NCI-H345 (cell line): ENCODE data around the gene COL5A2.

Experiments
- DNase-seq: peaks from one replicate; lab custom pipeline; 2025; lab: John Stamatoyannopoulos, UW

The COL5A2 gene

GRCh38 chr2:189179570-189179950 is at the start of gene COL5A2:
Gene COL5A2 (minus strand): TSS chr2:189179761. CDS start chr2:189179604, 157 bp downstream.
- no peak for DNase-seq

- DNase-seq = no peak
These were observed 46.5 kb upstream of the COL5A2 start for GRCh38 chr2:189226017-189226416.

- DNase-seq = no peak
These were observed 45.5 kb upstream of the COL5A2 start for GRCh38 chr2:189225032-189225431.

GRCh38 chr2:189222468-189223105 is 43.0 kb upstream of the COL5A2 start:
- DNase-seq = no peak

GRCh38 chr2:189221811-189222467 is 42.4 kb upstream of the COL5A2 start:
- DNase-seq = no peak

- DNase-seq = no peak
These were observed 38.7 kb upstream of the COL5A2 start for GRCh38 chr2:189218236-189218635.

- no peak for DNase-seq
These were observed 38.0 kb upstream of the COL5A2 start for GRCh38 chr2:189217541-189217940.

- DNase-seq = no peak
These were observed 37.5 kb upstream of the COL5A2 start for GRCh38 chr2:189217051-189217450.

- DNase-seq = no peak
These were observed 34.9 kb upstream of the COL5A2 start for GRCh38 chr2:189214484-189214883.

GRCh38 chr2:189213250-189213649 is 33.7 kb upstream of the COL5A2 start:
- no peak for DNase-seq

GRCh38 chr2:189210250-189211087 is 30.9 kb upstream of the COL5A2 start:
- no peak for DNase-seq

- DNase-seq = no peak
These were observed 28.7 kb upstream of the COL5A2 start for GRCh38 chr2:189208254-189208653.

- no peak for DNase-seq
These were observed 24.9 kb upstream of the COL5A2 start for GRCh38 chr2:189204322-189204941.

- DNase-seq = no peak
These were observed 23.7 kb upstream of the COL5A2 start for GRCh38 chr2:189203177-189203799.

- DNase-seq = no peak
These were observed 20.2 kb upstream of the COL5A2 start for GRCh38 chr2:189199797-189200196.

GRCh38 chr2:189192766-189193165 is 13.2 kb upstream of the COL5A2 start:
- no peak for DNase-seq

GRCh38 chr2:189191766-189192165 is 12.2 kb upstream of the COL5A2 start:
- no peak for DNase-seq

- DNase-seq = no peak
These were observed 11.1 kb upstream of the COL5A2 start for GRCh38 chr2:189190685-189191084.

- DNase-seq = no peak
These were observed 8.7 kb upstream of the COL5A2 start for GRCh38 chr2:189188115-189188805.

- no peak for DNase-seq
These were observed 3.6 kb upstream of the COL5A2 start for GRCh38 chr2:189183170-189183569.

GRCh38 chr2:189181706-189182105 is 2.1 kb upstream of the COL5A2 start:
- no peak for DNase-seq
